Measurements from ENCODE around the gene APPL1. TPM values are rescaled to one million over a fixed set of nuclear protein-coding genes. Genes with fewer than 3 reads are reported as not detected.

APPL1 gene
- total RNA-seq, 4 donors from 2014 or later: 50.9 to 76.5 (median 57.4) TPM

GRCh38 chr3:57194641-57195040 lies 32.9 kb upstream of the APPL1 start:
- ATAC-seq: no peak
- TF ChIP-seq CTCF (IDR thresholded peaks at IDR 0.05 in 4 of 5, conservative IDR thresholded peaks at IDR 0.05 in 1 of 5) (no peak), POLR2A (IDR thresholded peaks at IDR 0.05) (no peak)
- Histone ChIP-seq H3K27me3 (peaks cover 0 to 4% (median 0%) of the 10 kb centered on the region in 3 donors), H3K36me3 (no peaks in the 10 kb centered on the region), H3K27ac (no peak overlapping the region), H3K4me1 (no peaks in the 10 kb centered on the region), H3K4me3 (no peak overlapping the region), H3K9me3 (no peaks in the 10 kb centered on the region)
- DNase-seq: no peak
- in situ Hi-C loops (cut with MboI; ENCODE audit: low sequenced_read_pairs in 4 of 4): no loop called here
- intact Hi-C loops (cut with DNase I; ENCODE audit: low total_unique reads): no loop called here

- ATAC-seq (no peak), DNase-seq (no peak)
- no peaks in the 10 kb centered on the region for H3K9me3 ChIP-seq
- no peaks in the 10 kb centered on the region for H3K36me3 ChIP-seq
- H3K27me3 ChIP-seq: peaks cover 0 to 4% (median 0%) of the 10 kb centered on the region in 3 donors
- H3K4me1 ChIP-seq: no peaks in the 10 kb centered on the region
- in situ Hi-C loops (cut with MboI; ENCODE audit: low sequenced_read_pairs in 4 of 4): no loop called here
- TF ChIP-seq POLR2A (IDR thresholded peaks at IDR 0.05) (no peak), CTCF (IDR thresholded peaks at IDR 0.05 in 4 of 5, conservative IDR thresholded peaks at IDR 0.05 in 1 of 5) (no peak)
- intact Hi-C loops (cut with DNase I; ENCODE audit: low total_unique reads): no loop called here
- no peak within 1 kb of the TSS for H3K4me3 ChIP-seq
- no peak within 1 kb of the TSS for H3K27ac ChIP-seq
These were observed 27.6 kb upstream of the APPL1 start, which contains the start of gene HESX1 for GRCh38 chr3:57199895-57200297. Gene HESX1 (minus strand): TSS chr3:57199978. CDS start chr3:57199918, 60 bp downstream.

GRCh38 chr3:57206423-57206822 lies 21.1 kb upstream of the APPL1 start:
- in situ Hi-C loops (cut with MboI; ENCODE audit: low sequenced_read_pairs in 4 of 4) (no loop called here), intact Hi-C loops (cut with DNase I; ENCODE audit: low total_unique reads) (no loop called here)
- Histone ChIP-seq H3K36me3 (no peaks in the 10 kb centered on the region), H3K27me3 (no peaks in the 10 kb centered on the region), H3K27ac (no peak overlapping the region), H3K4me3 (no peak overlapping the region), H3K4me1 (no peaks in the 10 kb centered on the region), H3K9me3 (no peaks in the 10 kb centered on the region)
- ATAC-seq: no peak
- DNase-seq: no peak
- TF ChIP-seq POLR2A (IDR thresholded peaks at IDR 0.05) (no peak), CTCF (IDR thresholded peaks at IDR 0.05 in 4 of 5, conservative IDR thresholded peaks at IDR 0.05 in 1 of 5) (no peak)

- in situ Hi-C loops (cut with MboI; ENCODE audit: low sequenced_read_pairs in 4 of 4): no loop called here
- no peaks in the 10 kb centered on the region for H3K9me3 ChIP-seq
- ATAC-seq: no peak
These were observed 5.6 kb upstream of the APPL1 start for GRCh38 chr3:57221883-57222282.

More at GRCh38 chr3:57221883-57222282, 5.6 kb upstream of the APPL1 start:
- DNase-seq: no peak
- H3K4me1 ChIP-seq: peaks cover 4% of the 10 kb centered on the region in 2 donors
- no peaks in the 10 kb centered on the region for H3K27me3 ChIP-seq
- TF ChIP-seq POLR2A (IDR thresholded peaks at IDR 0.05) (no peak), CTCF (IDR thresholded peaks at IDR 0.05 in 4 of 5, conservative IDR thresholded peaks at IDR 0.05 in 1 of 5) (no peak)
- no peak overlapping the region for H3K4me3 ChIP-seq
- intact Hi-C loops (cut with DNase I; ENCODE audit: low total_unique reads): loop anchor here (10.0 kb wide), 1 partner anchor 227 kb away; no protein-coding TSS in a partner anchor
- H3K36me3 ChIP-seq: no peaks in the 10 kb centered on the region
- no peak overlapping the region for H3K27ac ChIP-seq

Data from gastrocnemius medialis (tissue), 4 donors.